Prostate gland (tissue), 2 donors: ENCODE measurements around the gene RAB40C. TPM values are rescaled to one million over a fixed set of nuclear protein-coding genes. Genes with fewer than 3 reads are reported as not detected.

Source experiments
- DNase-seq: peaks from one replicate; pipeline ENCODE4 v3.0.0-alpha.2; 2019; ENCODE audit warnings: low spot score
- H3K27ac ChIP-seq, 2 donors: fragments of 200-600 bp; sonication (generic); 2 replicates each; pipeline ENCODE4 v1.5.1; 2017 to 2019
- H3K27me3 ChIP-seq: fragments of 200-600 bp; sonication (generic); replicated peaks from 2 replicates; pipeline ENCODE4 v1.5.1; 2019; ENCODE audit not compliant: insufficient read depth
- H3K36me3 ChIP-seq, 2 donors: fragments of 200-600 bp; sonication (generic); 1 replicate in 1 of 2; 2 replicates in 1 of 2; pipeline versions ENCODE4 v1.5.1 to v1.8.1; 2017 to 2019
- H3K4me1 ChIP-seq: fragments of 200-600 bp; sonication (generic); replicated peaks from 2 replicates; pipeline ENCODE4 v1.5.1; 2019
- H3K4me3 ChIP-seq, 2 donors: fragments of 200-600 bp; sonication (generic); 2 replicates each; pipeline ENCODE4 v1.5.1; 2017 to 2019
- H3K9me3 ChIP-seq: fragments of 200-600 bp; sonication (generic); 2 replicates; pipeline ENCODE4 v1.5.1; 2017
- CTCF ChIP-seq, 4 experiments: fragments of 200-600 bp in 2 of 4; fragments of 450-650 bp in 2 of 4; sonication (generic) in 2 of 4; IDR thresholded peaks; 1 replicate in 3 of 4; 2 replicates in 1 of 4; pipeline ENCODE4 v1.5.1; 2016 to 2019; ENCODE audit warnings: antibody characterized with exemption in 4 of 4, mild to moderate bottlenecking in 2 of 4, moderate library complexity in 2 of 4
- POLR2A ChIP-seq: fragments of 450-650 bp; IDR thresholded peaks from one replicate; pipeline ENCODE4 v1.6.1; 2016; ENCODE audit warnings: antibody characterized with exemption, mild to moderate bottlenecking
- POLR2AphosphoS5 ChIP-seq: sonication (generic); formaldehyde crosslinking; IDR thresholded peaks from one replicate; pipeline ENCODE4 v1.6.1; 2017; ENCODE audit warnings: antibody characterized with exemption
- WGBS: methylation state at CpG from one replicate; pipeline ENCODE4 v1.1.5; 2018; 5-methylcytosine and 5-hydroxymethylcytosine counted together
- intact Hi-C: fragments of 100-400 bp; cut with DNase I; formaldehyde crosslinking; loops from one replicate; pipeline ENCODE4 v1.14.2; 2022
- total RNA-seq, 2 donors: library from RNA; depleted of rRNA; stranded (reverse); fragments of >200 nt; gene quantifications; one replicate each; pipeline ENCODE4 v1.1.0, GENCODE V29; 2016

The RAB40C gene
- total RNA-seq, 2 donors from 2014 or later = 41.8 to 68.0 TPM

- WGBS = 85% methylated on average over 30 of the region's 39 CpGs
- Histone ChIP-seq H3K36me3 (no peaks in the 10 kb centered on the region), H3K27me3 (no peaks in the 10 kb centered on the region), H3K9me3 (no peaks in the 10 kb centered on the region), H3K27ac (peak overlapping the region in 1 of 2 donors; percentile 1), H3K4me3 (no peak overlapping the region), H3K4me1 (peaks cover 7% of the 10 kb centered on the region)
- no peak for DNase-seq
- TF ChIP-seq POLR2AphosphoS5 (peak; percentile 44), CTCF (IDR thresholded peaks at IDR 0.05) (no peak), POLR2A (no peak)
- intact Hi-C loops = no loop called here
Measured at GRCh38 chr16:616733-617586, 27.1 kb downstream of the RAB40C start.

GRCh38 chr16:617855-618254 lies 28.0 kb downstream of the RAB40C start:
- Histone ChIP-seq H3K36me3 (no peaks in the 10 kb centered on the region), H3K27ac (no peak overlapping the region), H3K9me3 (no peaks in the 10 kb centered on the region), H3K27me3 (no peaks in the 10 kb centered on the region), H3K4me1 (peaks cover 12% of the 10 kb centered on the region), H3K4me3 (no peak overlapping the region)
- TF ChIP-seq POLR2AphosphoS5 = no peak
- intact Hi-C loops = no loop called here
- DNase-seq = no peak
- WGBS = 72% methylated on average over 16 of the region's 16 CpGs

- WGBS = 86% methylated on average over 19 of the region's 20 CpGs
- intact Hi-C loops = no loop called here
- TF ChIP-seq POLR2AphosphoS5 (no peak), POLR2A (no peak), CTCF (IDR thresholded peaks at IDR 0.05) (no peak)
- peaks cover 12% of the 10 kb centered on the region for H3K4me1 ChIP-seq
- DNase-seq = no peak
- no peak overlapping the region for H3K27ac ChIP-seq
- no peaks in the 10 kb centered on the region for H3K27me3 ChIP-seq
- H3K36me3 ChIP-seq = no peaks in the 10 kb centered on the region
- H3K9me3 ChIP-seq = no peaks in the 10 kb centered on the region
- no peak overlapping the region for H3K4me3 ChIP-seq
Measured at GRCh38 chr16:619476-620100, 29.7 kb downstream of the RAB40C start.

GRCh38 chr16:620700-621525 lies 31.0 kb downstream of the RAB40C start:
- peaks cover 12% of the 10 kb centered on the region for H3K4me1 ChIP-seq
- WGBS = 55% methylated on average over 28 of the region's 41 CpGs
- intact Hi-C loops = no loop called here
- H3K4me3 ChIP-seq = no peak overlapping the region
- no peak for DNase-seq
- no peaks in the 10 kb centered on the region for H3K27me3 ChIP-seq
- H3K27ac ChIP-seq = no peak overlapping the region
- H3K36me3 ChIP-seq = no peaks in the 10 kb centered on the region
- no peaks in the 10 kb centered on the region for H3K9me3 ChIP-seq
- no peak for TF ChIP-seq POLR2AphosphoS5
- no peak for TF ChIP-seq CTCF (IDR thresholded peaks at IDR 0.05)
- TF ChIP-seq POLR2A = no peak

- TF ChIP-seq CTCF (IDR thresholded peaks at IDR 0.05) (no peak), POLR2AphosphoS5 (no peak), POLR2A (no peak)
- intact Hi-C loops = no loop called here
- H3K36me3 ChIP-seq = peaks cover 0 to 3% of the 10 kb centered on the region in 2 donors
- H3K27me3 ChIP-seq = no peaks in the 10 kb centered on the region
- H3K27ac ChIP-seq = no peak overlapping the region
- no peaks in the 10 kb centered on the region for H3K9me3 ChIP-seq
- H3K4me1 ChIP-seq = peaks cover 12% of the 10 kb centered on the region
- no peak overlapping the region for H3K4me3 ChIP-seq
- 48% methylated on average over 21 of the region's 21 CpGs for WGBS
- peak; percentile 43 for DNase-seq
Measured at GRCh38 chr16:621526-622105, 31.8 kb downstream of the RAB40C start.
